ENCODE measurements around the gene LARP4B. TPM values are rescaled to one million over a fixed set of nuclear protein-coding genes. Genes with fewer than 3 reads are reported as not detected.

Gene LARP4B
- total RNA-seq, 1 donor from 2014 or later: 58.4 TPM

- TF ChIP-seq CTCF (conservative IDR thresholded peaks at IDR 0.05; ENCODE audit: low read depth, low read length): no peak
- no peak overlapping the region for H3K4me3 ChIP-seq (ENCODE audit: low read depth, low read length)
- no peak for DNase-seq (ENCODE audit: low read depth)
Observed at GRCh38 chr10:787933-788651, 143.4 kb downstream of the LARP4B start.

DNA sequence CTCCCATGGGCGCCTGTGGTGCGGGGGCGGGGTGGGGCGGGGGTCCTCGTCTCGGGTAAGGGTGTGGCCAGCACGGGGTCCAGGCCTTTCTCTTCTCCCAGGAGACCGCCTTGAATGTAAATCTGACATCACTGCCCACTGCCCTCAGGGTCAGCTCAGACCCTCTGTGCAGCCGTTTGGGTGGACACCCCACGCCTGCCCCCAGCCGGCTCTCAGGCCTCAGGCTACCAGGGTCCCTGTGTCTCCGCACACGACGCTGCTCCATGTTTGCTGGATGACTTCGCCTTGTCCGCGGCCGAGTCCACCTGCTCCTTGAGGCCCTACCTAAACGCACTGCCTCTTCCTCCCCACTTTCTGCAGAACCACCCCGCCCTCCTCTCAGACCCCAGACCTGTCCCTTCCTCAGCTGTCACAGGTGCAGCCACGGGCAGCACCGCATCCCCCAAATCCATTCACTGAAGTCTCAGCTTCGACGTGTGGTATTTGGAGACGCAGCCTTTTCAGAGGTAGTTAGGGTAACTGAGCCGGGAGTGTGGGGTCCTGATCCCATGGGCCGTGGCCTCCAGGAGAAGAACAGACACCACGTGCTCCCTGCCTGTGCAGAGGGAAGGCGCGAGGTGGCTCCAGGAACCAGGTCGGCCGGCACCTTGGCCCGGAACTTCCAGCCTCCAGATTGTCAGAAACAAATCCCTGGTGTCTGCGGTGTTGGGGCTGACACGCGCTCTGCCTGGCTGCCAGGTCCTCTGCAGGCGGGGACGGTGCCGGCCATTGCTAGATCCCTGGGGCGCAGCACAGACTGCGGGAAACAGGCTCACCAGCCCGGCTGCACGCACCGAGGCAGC lies 144.7 kb downstream of the LARP4B start:
- no peak for TF ChIP-seq CTCF (conservative IDR thresholded peaks at IDR 0.05; ENCODE audit: low read depth, low read length)
- no peak for DNase-seq (ENCODE audit: low read depth)
- H3K4me3 ChIP-seq (ENCODE audit: low read depth, low read length): no peak overlapping the region

DNA sequence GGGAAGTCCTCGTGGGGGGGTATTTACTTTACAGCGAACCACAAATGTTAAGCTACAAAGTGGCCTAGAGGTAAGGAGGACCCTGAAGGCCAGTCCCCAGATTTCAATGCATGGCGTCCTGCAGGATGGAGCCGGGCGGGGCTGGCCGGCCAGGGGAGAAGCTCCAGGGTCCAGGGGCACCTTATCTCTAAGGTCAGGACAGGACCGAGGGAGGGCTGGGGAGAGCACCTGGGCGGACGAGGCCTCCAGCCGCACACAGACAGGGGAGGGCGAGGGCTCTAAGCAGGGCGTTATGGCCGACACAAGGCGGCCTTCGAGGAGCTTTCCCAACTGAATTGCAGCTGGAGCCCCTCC lies 145.7 kb downstream of the LARP4B start:
- DNase-seq (ENCODE audit: low read depth): no peak
- H3K4me3 ChIP-seq (ENCODE audit: low read depth, low read length): no peak overlapping the region
- no peak for TF ChIP-seq CTCF (conservative IDR thresholded peaks at IDR 0.05; ENCODE audit: low read depth, low read length)

DNA sequence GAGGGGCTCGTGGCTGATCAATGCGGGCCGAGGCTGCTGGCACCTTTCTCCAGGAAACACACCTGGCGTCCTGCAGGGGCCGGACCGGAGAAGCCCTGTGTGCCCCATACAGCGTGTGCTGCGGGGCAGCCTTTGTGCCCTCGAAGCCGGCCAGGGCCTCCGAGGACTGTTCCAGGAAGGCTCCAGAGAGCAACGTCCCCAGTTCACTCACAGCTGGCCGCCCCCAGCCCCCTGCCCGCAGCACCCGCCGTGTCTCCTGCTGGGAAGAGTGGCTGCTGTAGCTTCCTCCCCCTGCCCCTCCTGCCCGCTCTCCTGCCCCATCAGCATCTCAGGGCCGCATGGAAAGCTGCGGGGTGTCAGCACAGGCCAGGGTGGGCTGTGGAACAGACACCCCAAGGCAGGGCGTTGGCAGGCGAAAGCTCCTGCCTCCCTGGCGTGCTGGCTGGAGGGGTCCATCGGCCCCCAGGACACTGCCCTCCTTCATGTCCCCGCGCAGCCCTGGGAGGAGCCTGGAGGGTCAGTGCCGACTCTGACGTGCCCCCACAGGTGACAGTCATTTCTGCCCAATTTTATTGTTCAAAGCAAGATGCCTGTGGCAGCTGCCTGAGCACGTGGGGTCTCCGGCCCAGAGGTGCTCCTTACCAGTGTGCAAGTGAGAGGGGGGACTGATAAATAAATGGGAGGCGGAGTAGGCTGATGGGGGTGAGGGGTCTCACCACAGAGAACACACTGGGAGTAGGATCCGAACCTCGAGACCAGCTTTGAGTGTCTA lies 146.2 kb downstream of the LARP4B start:
- peak overlapping the region; percentile 49 for H3K4me3 ChIP-seq (ENCODE audit: low read depth, low read length)
- DNase-seq (ENCODE audit: low read depth): no peak
- no peak for TF ChIP-seq CTCF (conservative IDR thresholded peaks at IDR 0.05; ENCODE audit: low read depth, low read length)

- peak; percentile 37 for TF ChIP-seq CTCF (conservative IDR thresholded peaks at IDR 0.05; ENCODE audit: low read depth, low read length)
- no peak for DNase-seq (ENCODE audit: low read depth)
- peak overlapping the region; percentile 49 for H3K4me3 ChIP-seq (ENCODE audit: low read depth, low read length)
Observed at GRCh38 chr10:784403-785088, 147.0 kb downstream of the LARP4B start.

DNA sequence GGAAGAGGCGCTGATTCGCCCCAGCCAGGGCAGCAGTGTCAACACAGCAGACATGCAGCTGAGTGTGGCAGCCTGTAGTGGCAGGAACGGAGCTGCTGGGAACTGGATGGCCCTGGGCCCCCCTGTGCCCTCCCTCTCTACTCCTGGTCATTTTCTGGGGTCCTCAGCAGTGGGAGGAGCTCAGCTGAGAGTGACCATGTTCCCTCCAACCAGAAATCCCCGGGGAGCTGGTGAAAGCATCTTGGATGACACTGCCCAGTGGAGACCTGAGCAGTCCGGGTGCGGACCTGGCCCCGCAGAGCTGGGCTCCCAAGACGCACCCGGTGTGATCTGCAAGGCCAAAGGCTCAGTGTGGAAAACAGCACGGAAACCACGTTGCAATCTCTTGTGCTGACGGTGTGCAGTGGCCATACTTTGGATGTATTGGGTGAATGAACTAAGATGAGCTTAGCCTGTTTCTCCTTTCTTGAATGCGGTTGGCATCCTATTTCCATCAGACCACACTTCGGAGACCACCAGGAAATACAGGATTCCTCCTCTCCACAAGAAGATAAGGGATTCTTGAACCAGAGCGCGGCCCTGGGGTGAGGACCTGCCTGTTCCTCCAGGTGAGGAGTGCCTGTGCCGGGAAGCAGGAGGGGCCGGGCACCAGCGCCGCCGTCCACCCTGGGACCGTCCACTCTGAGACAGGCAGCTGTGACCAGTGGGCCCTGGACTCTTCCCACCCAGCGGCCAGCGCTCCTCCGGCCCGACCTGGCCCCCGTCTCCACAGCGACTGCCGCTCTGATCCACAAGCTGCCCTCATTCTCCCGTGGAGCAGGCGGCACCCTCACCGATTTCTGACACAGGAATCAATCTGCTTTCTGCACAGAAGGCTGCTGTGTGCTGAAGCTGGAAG lies 148.5 kb downstream of the LARP4B start:
- no peak for DNase-seq (ENCODE audit: low read depth)
- no peak overlapping the region for H3K4me3 ChIP-seq (ENCODE audit: low read depth, low read length)
- TF ChIP-seq CTCF (conservative IDR thresholded peaks at IDR 0.05; ENCODE audit: low read depth, low read length): no peak
